ENCODE results near the gene ARNT2.

GRCh38 chr15:80551348-80551747 lies 147.2 kb downstream of the ARNT2 start:
- no peak for TF ChIP-seq POLR2A (IDR thresholded peaks at IDR 0.05)
- TF ChIP-seq CTCF (IDR thresholded peaks at IDR 0.05): no peak
